ENCODE measurements around the gene YBX3.

DNA sequence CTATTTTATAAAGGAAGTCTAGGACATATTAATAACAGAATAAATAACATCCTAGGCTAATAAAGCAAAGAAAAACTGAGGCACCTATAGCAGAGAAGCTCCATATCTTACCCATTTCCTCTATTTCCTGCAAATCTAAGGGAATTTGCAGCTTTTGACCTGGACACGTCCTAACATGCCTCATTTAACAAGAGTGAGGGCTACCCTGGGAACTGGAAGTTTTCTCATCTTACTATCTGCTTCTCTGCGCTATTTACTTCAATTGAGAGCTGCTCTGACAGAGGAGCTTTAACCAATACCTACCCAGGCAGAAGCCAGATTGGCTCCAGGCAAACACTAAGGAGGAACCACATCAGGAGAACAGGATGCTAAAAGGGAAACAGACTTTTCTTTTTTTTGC, 5.7 kb downstream of the YBX3 start:
- TF ChIP-seq, protein P1, sequence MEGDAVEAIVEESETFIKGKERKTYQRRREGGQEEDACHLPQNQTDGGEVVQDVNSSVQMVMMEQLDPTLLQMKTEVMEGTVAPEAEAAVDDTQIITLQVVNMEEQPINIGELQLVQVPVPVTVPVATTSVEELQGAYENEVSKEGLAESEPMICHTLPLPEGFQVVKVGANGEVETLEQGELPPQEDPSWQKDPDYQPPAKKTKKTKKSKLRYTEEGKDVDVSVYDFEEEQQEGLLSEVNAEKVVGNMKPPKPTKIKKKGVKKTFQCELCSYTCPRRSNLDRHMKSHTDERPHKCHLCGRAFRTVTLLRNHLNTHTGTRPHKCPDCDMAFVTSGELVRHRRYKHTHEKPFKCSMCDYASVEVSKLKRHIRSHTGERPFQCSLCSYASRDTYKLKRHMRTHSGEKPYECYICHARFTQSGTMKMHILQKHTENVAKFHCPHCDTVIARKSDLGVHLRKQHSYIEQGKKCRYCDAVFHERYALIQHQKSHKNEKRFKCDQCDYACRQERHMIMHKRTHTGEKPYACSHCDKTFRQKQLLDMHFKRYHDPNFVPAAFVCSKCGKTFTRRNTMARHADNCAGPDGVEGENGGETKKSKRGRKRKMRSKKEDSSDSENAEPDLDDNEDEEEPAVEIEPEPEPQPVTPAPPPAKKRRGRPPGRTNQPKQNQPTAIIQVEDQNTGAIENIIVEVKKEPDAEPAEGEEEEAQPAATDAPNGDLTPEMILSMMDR (IDR thresholded peaks at IDR 0.05): no peak
- TF ChIP-seq POLR2A (IDR thresholded peaks at IDR 0.05): no peak
